Naive thymus-derived CD8-positive, alpha-beta T cell (primary cell): ENCODE measurements around the gene CALCOCO2. TPM values are rescaled to one million over a fixed set of nuclear protein-coding genes. Genes with fewer than 3 reads are reported as not detected.
A peak's percentile ranks its signal among the peaks of the same experiment; 100 is the strongest.
"Not testable (repeated sequence)": the region's sequence is repeated elsewhere in the genome, so short reads cannot be mapped to it uniquely, and the experiment has no call there.

ENCODE experiments used
- ATAC-seq, 2 donors: fragments of 150-1000 bp; cut with Tn5 transposase in 1 of 2; sonication (Bioruptor Pico), chemical (Tn5 transposase) in 1 of 2; 1 replicate in 1 of 2; 2 replicates in 1 of 2; pipeline ENCODE4 v1.10.0; 2021; ENCODE audit warnings: mild to moderate bottlenecking in 2 of 2, moderate library complexity in 2 of 2
- POLR2A ChIA-PET: fragments of 350-600 bp; sonication (Branson Sonifier 250); formaldehyde crosslinking; loops from one replicate; lab custom pipeline; 2021; ENCODE audit warnings: antibody characterized with exemption; lab: Charles Lee
- DNase-seq, 10 donors: peaks; one replicate each; pipeline versions ENCODE4 v3.0.0 to v3.0.0-alpha.2; 2020 to 2022
- H3K27ac Mint-ChIP-seq, 10 donors: one replicate each; pipeline ENCODE4 v1.8.0; 2020 to 2022; ENCODE audit warnings: mild to moderate bottlenecking in 10 of 10, mixed read lengths in 10 of 10, moderate library complexity in 4 of 10, inconsistent platforms in 1 of 10
- H3K27me3 Mint-ChIP-seq, 5 donors: one replicate each; pipeline ENCODE4 v1.8.0; 2021 to 2022; ENCODE audit warnings: mixed read lengths in 5 of 5
- H3K36me3 Mint-ChIP-seq, 3 donors: one replicate each; pipeline ENCODE4 v1.8.0; 2020 to 2022; ENCODE audit warnings: mixed read lengths in 3 of 3, mild to moderate bottlenecking in 2 of 3, inconsistent platforms in 1 of 3
- H3K4me1 Mint-ChIP-seq, 4 donors: one replicate each; pipeline ENCODE4 v1.8.0; 2021 to 2022; ENCODE audit warnings: mixed read lengths in 4 of 4
- H3K4me3 Mint-ChIP-seq, 10 donors: one replicate each; pipeline ENCODE4 v1.8.0; 2020 to 2022; ENCODE audit warnings: mild to moderate bottlenecking in 10 of 10, mixed read lengths in 10 of 10, moderate library complexity in 6 of 10, inconsistent platforms in 1 of 10
- H3K9me3 Mint-ChIP-seq, 9 donors: one replicate each; pipeline ENCODE4 v1.8.0; 2020 to 2022; ENCODE audit warnings: mixed read lengths in 9 of 9, mild to moderate bottlenecking in 3 of 9, inconsistent platforms in 1 of 9, moderate library complexity in 1 of 9
- polyA plus RNA-seq, 3 donors: library from polyadenylated mRNA; unstranded; fragments of 300-500 nt; fragmentation: Illumina TruSeq; gene quantifications; one replicate each; pipeline ENCODE4 v1.2.3, GENCODE V29; 2021
- total RNA-seq, 8 experiments: library from RNA in 2 of 8; stranded (reverse) in 2 of 8; gene quantifications; one replicate each; pipeline ENCODE4 v1.2.3 and lab custom pipeline; 2021 to 2026

Gene CALCOCO2, protein sequence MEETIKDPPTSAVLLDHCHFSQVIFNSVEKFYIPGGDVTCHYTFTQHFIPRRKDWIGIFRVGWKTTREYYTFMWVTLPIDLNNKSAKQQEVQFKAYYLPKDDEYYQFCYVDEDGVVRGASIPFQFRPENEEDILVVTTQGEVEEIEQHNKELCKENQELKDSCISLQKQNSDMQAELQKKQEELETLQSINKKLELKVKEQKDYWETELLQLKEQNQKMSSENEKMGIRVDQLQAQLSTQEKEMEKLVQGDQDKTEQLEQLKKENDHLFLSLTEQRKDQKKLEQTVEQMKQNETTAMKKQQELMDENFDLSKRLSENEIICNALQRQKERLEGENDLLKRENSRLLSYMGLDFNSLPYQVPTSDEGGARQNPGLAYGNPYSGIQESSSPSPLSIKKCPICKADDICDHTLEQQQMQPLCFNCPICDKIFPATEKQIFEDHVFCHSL
- 100 to 1,000 TPM; 133 to 135 TPM for total RNA-seq
- 100 to 1,000 TPM; 123 to 157 (median 127) TPM for polyA plus RNA-seq
- 53.6 to 116 (median 103) reads per million in 6 experiments for total RNA-seq (lab: John Stamatoyannopoulos, UW)

DNA sequence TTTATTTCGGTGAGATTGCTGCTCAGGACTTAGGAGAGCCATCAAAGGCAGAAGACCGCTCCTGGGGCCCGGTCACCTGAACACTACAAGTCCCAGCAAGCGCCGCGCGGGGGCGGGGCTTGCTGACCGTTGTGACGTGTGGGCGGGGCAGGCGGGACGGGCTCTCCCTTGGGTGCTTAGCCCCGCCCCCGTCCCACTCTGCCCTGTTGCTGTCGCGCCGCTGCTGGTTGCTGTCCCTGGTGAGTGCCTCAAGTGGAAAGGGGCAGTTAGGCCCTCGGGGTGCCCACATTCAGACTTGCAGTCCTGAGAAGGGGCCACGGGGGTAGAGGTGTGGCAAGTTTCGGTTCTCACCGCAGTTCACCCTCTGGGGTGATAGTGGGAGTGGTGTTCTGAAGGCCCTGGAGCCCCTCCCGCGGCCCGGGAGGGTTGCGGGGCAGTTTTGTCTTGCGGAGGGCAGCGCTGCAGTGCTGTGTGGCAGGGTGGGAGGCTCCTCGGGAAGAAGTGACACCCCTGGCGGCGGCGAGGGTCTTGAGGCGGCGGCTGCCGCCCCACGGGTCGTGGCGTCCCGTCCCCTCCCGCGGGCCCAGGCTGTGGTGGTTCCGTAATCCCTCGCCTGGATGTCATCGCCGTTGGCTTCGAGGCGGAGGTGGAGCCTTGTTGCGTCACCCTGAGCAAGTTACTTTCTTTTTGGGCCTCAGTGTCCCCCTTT is at the start of gene CALCOCO2:
Gene CALCOCO2 (plus strand): TSS at position 196 of the 709 bp plus-strand sequence. CDS start 10,673 bp downstream, outside the sequence.
- no peaks in the 10 kb centered on the region for H3K9me3 Mint-ChIP-seq
- H3K4me3 Mint-ChIP-seq, result peak within 1 kb of the TSS; percentile 88 to 100 (median 96)
- DNase-seq (peak; percentile 62 to 91 (median 78)), ATAC-seq (peak; percentile 84 to 86)
- H3K27ac Mint-ChIP-seq, result peak within 1 kb of the TSS; percentile 90 to 99 (median 98)
- POLR2A ChIA-PET, result interaction anchor here (0.5 to 3.0 kb wide), 4 partner anchors 11 to 19 kb away, joined by 3 to 15 read pairs (median 4); partner anchors contain the start of gene TTLL6
- H3K36me3 Mint-ChIP-seq, result peaks cover 0 to 2% (median 0%) of the 10 kb centered on the region in 3 donors
- peaks cover 7 to 52% (median 45%) of the 10 kb centered on the region in 4 donors for H3K4me1 Mint-ChIP-seq
- H3K27me3 Mint-ChIP-seq, result no peaks in the 10 kb centered on the region

- Mint-ChIP-seq H3K4me3 (no peak overlapping the region), H3K36me3 (no peaks in the 10 kb centered on the region), H3K9me3 (no peaks in the 10 kb centered on the region), H3K4me1 (peaks cover 2 to 6% (median 4%) of the 10 kb centered on the region in 4 donors), H3K27ac (no peak overlapping the region), H3K27me3 (peaks cover 21 to 69% (median 36%) of the 10 kb centered on the region in 5 donors)
- POLR2A ChIA-PET, result no interaction called here
- DNase-seq (no peak), ATAC-seq (no peak)
Observed at GRCh38 chr17:48787828-48788227, 43.0 kb upstream of the CALCOCO2 start.

DNA sequence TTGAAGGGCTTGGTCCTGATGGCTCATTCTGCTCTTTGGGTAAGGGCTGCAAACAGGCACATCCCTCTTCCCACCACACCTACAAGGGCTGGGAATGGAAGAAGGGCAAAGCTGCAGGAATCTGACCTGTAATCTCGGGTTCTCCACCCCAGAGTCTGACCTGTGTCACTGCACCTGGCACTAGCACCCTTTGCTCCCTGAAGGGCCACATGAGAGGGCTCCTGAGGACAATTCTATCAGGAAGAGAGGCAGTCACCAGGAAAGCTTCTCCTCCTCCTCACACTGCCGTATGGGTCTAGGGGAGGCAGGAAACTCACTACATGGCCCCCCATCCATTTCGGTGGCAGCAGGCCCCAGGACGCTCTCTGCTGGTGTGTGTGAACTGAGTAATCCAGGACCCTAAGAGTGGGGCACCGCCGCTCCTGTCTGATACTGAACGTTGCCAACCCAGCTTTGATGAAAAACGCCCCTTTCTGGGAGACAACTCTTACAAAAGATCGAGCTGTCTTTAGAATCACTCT is 40.2 kb upstream of the CALCOCO2 start:
- Mint-ChIP-seq H3K9me3 (no peaks in the 10 kb centered on the region), H3K4me3 (no peak overlapping the region), H3K27ac (no peak overlapping the region), H3K27me3 (peaks cover 25 to 87% (median 40%) of the 10 kb centered on the region in 5 donors), H3K4me1 (peaks cover 2 to 6% (median 4%) of the 10 kb centered on the region in 4 donors), H3K36me3 (no peaks in the 10 kb centered on the region)
- ATAC-seq (peak; percentile 16 to 35), DNase-seq (no peak)
- POLR2A ChIA-PET, result interaction anchor here (1.1 kb wide), 1 partner anchor 112 kb away, joined by 3 read pairs; no protein-coding TSS in a partner anchor

- no peaks in the 10 kb centered on the region for H3K9me3 Mint-ChIP-seq
- POLR2A ChIA-PET, result interaction anchor here (1.1 kb wide), 1 partner anchor 113 kb away, joined by 3 read pairs; no protein-coding TSS in a partner anchor
- H3K4me3 Mint-ChIP-seq, result no peak overlapping the region
- ATAC-seq, result peak; percentile 39 to 64
- no peaks in the 10 kb centered on the region for H3K36me3 Mint-ChIP-seq
- H3K27ac Mint-ChIP-seq, result no peak overlapping the region
- peaks cover 25 to 82% (median 41%) of the 10 kb centered on the region in 5 donors for H3K27me3 Mint-ChIP-seq
- H3K4me1 Mint-ChIP-seq, result peaks cover 2 to 6% (median 4%) of the 10 kb centered on the region in 4 donors
- peak in 4 of 10 donors; percentile 7 to 14 (median 10) for DNase-seq
Observed at GRCh38 chr17:48791128-48792032, 39.5 kb upstream of the CALCOCO2 start.

DNA sequence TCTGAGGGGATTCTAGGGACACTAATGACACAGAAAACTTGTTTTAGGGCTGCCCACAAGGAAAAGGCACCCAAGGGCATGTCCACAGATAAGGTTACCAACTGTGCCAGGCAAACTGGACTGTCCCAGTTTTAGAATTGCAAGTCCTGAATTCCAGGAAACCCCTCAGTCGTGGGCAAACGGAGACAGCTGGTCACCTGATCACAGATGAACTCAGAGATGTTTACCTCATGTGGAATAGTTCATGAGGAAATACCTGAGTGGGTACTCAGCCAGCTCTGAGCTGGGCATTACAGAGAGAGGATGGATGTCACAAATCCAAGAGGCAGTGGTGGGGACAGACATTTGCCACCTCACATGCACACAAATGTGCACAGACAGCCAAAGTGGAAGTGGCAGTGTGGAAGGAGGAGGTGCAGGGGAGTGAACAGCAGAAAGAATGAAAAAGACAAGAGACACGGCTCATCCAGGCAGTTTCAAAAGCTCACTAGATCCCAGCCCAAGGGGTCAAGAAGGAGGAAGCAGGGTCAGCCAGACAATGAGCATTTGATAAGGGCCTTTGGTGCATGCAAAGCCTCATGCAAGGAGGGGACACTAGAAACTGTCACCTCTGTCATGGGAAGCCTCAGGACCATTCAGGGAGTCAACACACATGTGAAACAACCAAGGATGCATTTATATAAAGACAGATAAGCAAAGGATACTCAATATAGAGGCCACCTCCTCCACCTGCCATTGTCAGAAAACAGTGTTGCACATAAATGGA is 38.6 kb upstream of the CALCOCO2 start:
- H3K27me3 Mint-ChIP-seq, result peaks cover 25 to 77% (median 43%) of the 10 kb centered on the region in 5 donors
- no peaks in the 10 kb centered on the region for H3K36me3 Mint-ChIP-seq
- POLR2A ChIA-PET, result no interaction called here
- peaks cover 2 to 6% (median 4%) of the 10 kb centered on the region in 4 donors for H3K4me1 Mint-ChIP-seq
- no peak for ATAC-seq
- H3K27ac Mint-ChIP-seq, result peak overlapping the region in 1 of 10 donors; percentile 24
- H3K9me3 Mint-ChIP-seq, result no peaks in the 10 kb centered on the region
- no peak for DNase-seq
- no peak overlapping the region for H3K4me3 Mint-ChIP-seq

DNA sequence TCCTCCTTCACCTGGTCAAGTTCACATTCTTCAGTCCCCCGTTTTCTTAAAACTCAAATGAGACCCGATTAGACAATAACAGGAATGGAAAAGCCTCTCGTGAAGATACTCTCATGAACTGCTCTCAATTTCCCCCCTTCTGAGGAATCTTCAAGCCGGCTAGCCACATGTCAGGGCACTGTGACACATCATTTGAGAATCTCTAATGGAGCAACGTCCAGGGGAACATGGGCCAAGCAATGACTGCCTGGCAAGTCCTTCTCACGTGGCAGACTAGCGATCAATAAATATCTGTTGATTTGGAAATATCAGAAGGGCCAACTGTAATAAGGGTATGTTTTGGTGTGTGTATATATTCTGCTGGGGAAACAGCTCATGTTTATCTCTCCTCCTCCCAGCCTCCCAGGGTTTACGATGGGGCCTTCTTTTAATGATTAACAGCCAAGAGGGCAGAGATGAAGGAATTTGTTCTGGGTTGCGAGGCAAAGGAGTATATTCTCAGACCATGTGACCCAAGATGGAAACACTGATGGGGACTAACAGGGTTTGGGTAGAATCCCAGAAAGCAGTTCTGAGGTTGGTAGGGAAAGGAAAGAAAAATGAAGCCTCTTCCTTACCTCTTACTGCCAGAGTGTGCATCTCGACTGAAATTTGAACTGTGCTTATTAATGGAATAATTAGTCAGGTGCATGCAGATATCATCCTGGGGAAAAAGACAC is 35.2 kb upstream of the CALCOCO2 start:
- no peak overlapping the region for H3K4me3 Mint-ChIP-seq
- H3K27me3 Mint-ChIP-seq, result peaks cover 20 to 63% (median 37%) of the 10 kb centered on the region in 5 donors
- DNase-seq, result no peak
- H3K36me3 Mint-ChIP-seq, result no peaks in the 10 kb centered on the region
- peaks cover 2 to 6% (median 4%) of the 10 kb centered on the region in 4 donors for H3K4me1 Mint-ChIP-seq
- no peak for ATAC-seq
- H3K9me3 Mint-ChIP-seq, result no peaks in the 10 kb centered on the region
- POLR2A ChIA-PET, result no interaction called here
- no peak overlapping the region for H3K27ac Mint-ChIP-seq

GRCh38 chr17:48796163-48796522 is 34.7 kb upstream of the CALCOCO2 start:
- H3K4me1 Mint-ChIP-seq, H3K4me3 Mint-ChIP-seq, H3K27ac Mint-ChIP-seq, H3K9me3 Mint-ChIP-seq, ATAC-seq, POLR2A ChIA-PET, DNase-seq, H3K36me3 Mint-ChIP-seq: not testable (repeated sequence)
- peaks cover 20 to 63% (median 37%) of the 10 kb centered on the region in 5 donors for H3K27me3 Mint-ChIP-seq

DNA sequence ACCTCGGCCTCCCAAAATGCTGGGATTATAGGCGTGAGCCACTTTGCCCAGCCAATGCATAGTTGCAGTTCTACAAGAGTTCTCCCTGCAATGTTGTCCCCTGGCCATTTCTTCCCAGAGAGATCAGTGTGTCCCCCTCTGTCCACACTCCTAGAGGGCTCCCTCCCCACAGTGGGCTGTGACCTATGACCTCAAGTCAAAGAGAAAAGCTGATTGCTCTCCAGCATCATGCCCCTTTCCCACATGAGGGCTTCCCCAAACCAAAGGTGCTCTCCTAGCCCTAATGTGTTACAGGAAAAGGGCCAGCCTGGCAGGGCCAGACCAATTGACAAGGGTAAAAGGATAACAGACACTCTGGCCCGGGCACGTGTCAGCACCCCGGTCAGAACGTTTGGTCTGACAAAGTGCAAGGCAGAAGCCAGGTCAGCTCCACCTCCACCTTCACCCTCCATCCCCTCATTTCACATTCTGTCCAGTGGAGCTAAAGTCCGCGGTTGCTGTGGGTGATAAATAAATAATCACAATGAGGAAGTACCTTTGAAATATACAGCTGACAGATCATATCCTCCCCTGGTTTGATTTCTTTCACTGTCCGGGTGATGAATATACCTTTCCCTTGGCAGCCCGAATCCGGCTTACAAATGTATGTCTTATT is 31.6 kb upstream of the CALCOCO2 start:
- DNase-seq, result no peak
- ATAC-seq, result no peak
- no peaks in the 10 kb centered on the region for H3K36me3 Mint-ChIP-seq
- no peak overlapping the region for H3K4me3 Mint-ChIP-seq
- no peak overlapping the region for H3K27ac Mint-ChIP-seq
- no peaks in the 10 kb centered on the region for H3K4me1 Mint-ChIP-seq
- POLR2A ChIA-PET, result no interaction called here
- no peaks in the 10 kb centered on the region for H3K9me3 Mint-ChIP-seq
- H3K27me3 Mint-ChIP-seq, result peaks cover 10 to 42% (median 24%) of the 10 kb centered on the region in 5 donors

GRCh38 chr17:48800626-48801217 is 30.1 kb upstream of the CALCOCO2 start:
- no peaks in the 10 kb centered on the region for H3K36me3 Mint-ChIP-seq
- no peak overlapping the region for H3K27ac Mint-ChIP-seq
- no peak overlapping the region for H3K4me3 Mint-ChIP-seq
- DNase-seq (no peak), ATAC-seq (no peak)
- H3K9me3 Mint-ChIP-seq, result no peaks in the 10 kb centered on the region
- peaks cover 7 to 43% (median 22%) of the 10 kb centered on the region in 5 donors for H3K27me3 Mint-ChIP-seq
- peaks cover 0 to 2% (median under 1%) of the 10 kb centered on the region in 4 donors for H3K4me1 Mint-ChIP-seq
- POLR2A ChIA-PET, result no interaction called here

- peaks cover 4 to 28% (median 11%) of the 10 kb centered on the region in 5 donors for H3K27me3 Mint-ChIP-seq
- POLR2A ChIA-PET, result interaction anchor here (0.9 to 1.5 kb wide), 2 partner anchors 11 to 74 kb away, joined by 3 to 5 read pairs; no protein-coding TSS in a partner anchor
- no peaks in the 10 kb centered on the region for H3K36me3 Mint-ChIP-seq
- no peaks in the 10 kb centered on the region for H3K9me3 Mint-ChIP-seq
- no peak overlapping the region for H3K4me3 Mint-ChIP-seq
- DNase-seq (peak; percentile 46 to 76 (median 64)), ATAC-seq (peak; percentile 87 to 89)
- peak overlapping the region in 1 of 10 donors; percentile 26 for H3K27ac Mint-ChIP-seq
- peaks cover 0 to 2% (median under 1%) of the 10 kb centered on the region in 4 donors for H3K4me1 Mint-ChIP-seq
Observed at GRCh38 chr17:48804936-48805411, 25.9 kb upstream of the CALCOCO2 start.
